Bronchial epithelial cell (primary cell): ENCODE results near the gene CLPTM1L. TPM values are rescaled to one million over a fixed set of nuclear protein-coding genes. Genes with fewer than 3 reads are reported as not detected.

ENCODE experiments used
- DNase-seq: peaks from one replicate; pipeline ENCODE4 v3.0.0-alpha.2; 2010; ENCODE audit warnings: low read depth
- FAIRE-seq: peaks from 2 replicates; lab custom pipeline; 2011; peaks lifted over from hg19 to GRCh38; lab: Jason Lieb, UNC
- H3K27me3 ChIP-seq: 2 replicates; pipeline ENCODE4 v1.5.1; 2011; ENCODE audit warnings: low read length; ENCODE audit not compliant: control insufficient read depth, insufficient read depth
- H3K36me3 ChIP-seq: 2 replicates; pipeline ENCODE4 v1.5.1; 2011; ENCODE audit warnings: low read length; ENCODE audit not compliant: control insufficient read depth, insufficient read depth
- H3K4me3 ChIP-seq: 2 replicates; pipeline ENCODE4 v1.5.1; 2011; ENCODE audit warnings: mild to moderate bottlenecking, low read depth, low read length, control low read depth
- total RNA-seq: library from RNA; depleted of rRNA; stranded (reverse); fragments of >200 nt; gene quantifications from 2 replicates; pipeline ENCODE4 v1.2.1, GENCODE V29; 2014
- TF ChIP-seq, protein P1 (sequence below): IDR thresholded peaks from 2 replicates; pipeline ENCODE4 v1.5.1; 2011; ENCODE audit warnings: mild to moderate bottlenecking, moderate library complexity, low read length, control low read depth, inconsistent platforms; ENCODE audit not compliant: insufficient read depth, severe bottlenecking

CLPTM1L gene
- total RNA-seq, 1 donor from 2014 or later = 314 TPM

GRCh38 chr5:1316588-1317340, 28.1 kb downstream of the CLPTM1L start:
- no peak for FAIRE-seq
- Histone ChIP-seq H3K36me3 (peaks cover 13% of the 10 kb centered on the region), H3K27me3 (peaks cover 2% of the 10 kb centered on the region), H3K4me3 (no peak overlapping the region)
- DNase-seq = peak; percentile 5
- TF ChIP-seq, protein P1, sequence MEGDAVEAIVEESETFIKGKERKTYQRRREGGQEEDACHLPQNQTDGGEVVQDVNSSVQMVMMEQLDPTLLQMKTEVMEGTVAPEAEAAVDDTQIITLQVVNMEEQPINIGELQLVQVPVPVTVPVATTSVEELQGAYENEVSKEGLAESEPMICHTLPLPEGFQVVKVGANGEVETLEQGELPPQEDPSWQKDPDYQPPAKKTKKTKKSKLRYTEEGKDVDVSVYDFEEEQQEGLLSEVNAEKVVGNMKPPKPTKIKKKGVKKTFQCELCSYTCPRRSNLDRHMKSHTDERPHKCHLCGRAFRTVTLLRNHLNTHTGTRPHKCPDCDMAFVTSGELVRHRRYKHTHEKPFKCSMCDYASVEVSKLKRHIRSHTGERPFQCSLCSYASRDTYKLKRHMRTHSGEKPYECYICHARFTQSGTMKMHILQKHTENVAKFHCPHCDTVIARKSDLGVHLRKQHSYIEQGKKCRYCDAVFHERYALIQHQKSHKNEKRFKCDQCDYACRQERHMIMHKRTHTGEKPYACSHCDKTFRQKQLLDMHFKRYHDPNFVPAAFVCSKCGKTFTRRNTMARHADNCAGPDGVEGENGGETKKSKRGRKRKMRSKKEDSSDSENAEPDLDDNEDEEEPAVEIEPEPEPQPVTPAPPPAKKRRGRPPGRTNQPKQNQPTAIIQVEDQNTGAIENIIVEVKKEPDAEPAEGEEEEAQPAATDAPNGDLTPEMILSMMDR = no peak

DNA sequence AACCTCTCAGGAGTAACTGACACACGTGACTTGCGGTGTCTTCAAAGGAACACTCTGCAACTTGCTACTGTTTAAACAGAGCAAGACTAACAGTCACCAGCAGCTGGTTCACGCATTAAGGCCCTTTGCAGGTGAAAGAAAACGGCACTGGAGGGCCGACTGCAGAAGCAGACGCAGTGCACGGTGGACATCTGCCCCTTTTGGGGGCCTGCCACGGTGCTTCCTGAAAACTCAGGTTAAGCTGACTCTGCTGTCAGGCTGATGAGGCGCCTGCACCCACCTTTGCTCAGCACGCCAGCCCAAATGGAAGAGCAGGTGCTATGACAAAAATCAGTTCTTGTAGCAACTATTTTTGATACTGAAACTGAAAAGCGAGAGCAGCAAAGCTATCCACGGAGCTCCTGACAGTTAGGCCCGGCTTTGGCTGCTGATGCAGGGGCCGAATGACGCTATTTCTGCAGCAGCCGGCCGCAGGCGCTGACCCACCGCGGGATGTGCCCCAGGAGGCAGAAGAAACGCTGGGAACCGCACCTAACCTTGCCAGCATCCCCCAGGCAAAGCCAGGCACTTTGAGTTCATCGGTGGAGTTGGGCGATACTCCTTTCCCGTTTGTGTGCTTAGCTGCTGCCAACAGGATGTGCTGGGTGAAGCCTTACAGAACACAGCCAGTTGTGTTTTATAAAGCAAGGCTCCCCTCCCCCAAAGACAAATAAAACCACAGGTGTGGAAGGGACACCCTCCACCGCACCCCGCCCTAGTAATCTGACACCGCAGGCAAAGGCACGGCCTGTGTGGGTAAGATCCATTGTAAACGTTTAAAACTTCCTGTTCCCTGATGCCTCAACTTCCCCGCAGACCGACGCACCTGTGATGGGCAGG, 29.0 kb downstream of the CLPTM1L start:
- TF ChIP-seq, protein P1 = no peak
- peak overlapping the region; percentile 2 for H3K4me3 ChIP-seq
- peaks cover 11% of the 10 kb centered on the region for H3K36me3 ChIP-seq
- H3K27me3 ChIP-seq = peaks cover 2% of the 10 kb centered on the region
- DNase-seq (peak; percentile 81), FAIRE-seq (no peak)

DNA sequence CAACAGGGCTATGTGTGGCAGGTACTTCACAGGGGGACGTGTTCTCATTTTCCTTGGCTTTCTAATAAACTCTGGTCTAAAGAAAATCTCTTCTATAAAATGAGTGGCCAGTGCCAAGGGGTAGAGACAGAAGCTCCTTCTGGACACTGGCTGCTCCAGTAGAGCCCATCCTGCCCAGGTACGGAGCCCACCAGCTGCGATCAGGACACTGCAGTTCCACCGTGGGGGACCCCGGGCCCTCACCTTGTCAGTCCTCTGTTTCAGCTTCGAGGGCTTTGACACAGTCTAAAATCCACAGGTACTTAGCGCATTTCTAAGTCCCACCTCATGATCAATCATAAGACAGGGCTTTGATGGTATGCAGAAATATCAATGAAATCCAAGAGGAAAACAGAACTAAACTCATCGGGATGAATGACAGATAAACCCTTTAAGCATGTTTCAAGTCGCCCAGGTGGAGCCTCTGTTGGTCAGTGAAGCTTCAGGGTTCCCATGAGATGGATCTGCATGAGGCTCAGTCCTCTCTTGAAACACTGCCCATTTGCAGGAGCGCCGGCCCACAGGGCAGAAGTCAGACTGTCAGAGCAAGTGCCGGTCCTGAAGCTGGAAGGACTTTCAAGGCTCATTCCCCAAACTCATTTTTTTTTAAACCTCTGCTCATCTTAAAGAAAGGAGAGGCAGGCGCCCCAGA, 29.7 kb downstream of the CLPTM1L start:
- TF ChIP-seq, protein P1 = no peak
- Histone ChIP-seq H3K36me3 (peaks cover 7% of the 10 kb centered on the region), H3K4me3 (no peak overlapping the region), H3K27me3 (peaks cover 2% of the 10 kb centered on the region)
- FAIRE-seq (no peak), DNase-seq (no peak)

GRCh38 chr5:1314564-1314982, 30.3 kb downstream of the CLPTM1L start:
- TF ChIP-seq, protein P1 = no peak
- Histone ChIP-seq H3K4me3 (no peak overlapping the region), H3K27me3 (peaks cover 2% of the 10 kb centered on the region), H3K36me3 (peaks cover 5% of the 10 kb centered on the region)
- no peak for DNase-seq
- no peak for FAIRE-seq

- FAIRE-seq = no peak
- no peak for DNase-seq
- no peak overlapping the region for H3K4me3 ChIP-seq
- TF ChIP-seq, protein P1 = no peak
- H3K27me3 ChIP-seq = peaks cover 3% of the 10 kb centered on the region
- H3K36me3 ChIP-seq = peaks cover 2% of the 10 kb centered on the region
Observed at GRCh38 chr5:1312993-1313833, 31.7 kb downstream of the CLPTM1L start.
